ENCODE data around the gene SPDYE2B. TPM values are rescaled to one million over a fixed set of nuclear protein-coding genes. Genes with fewer than 3 reads are reported as not detected.
"Not testable (repeated sequence)": the region's sequence is repeated elsewhere in the genome, so short reads cannot be mapped to it uniquely, and the experiment has no call there.

Gene SPDYE2B
- total RNA-seq, 1 donor from 2014 or later, result not detected

DNA sequence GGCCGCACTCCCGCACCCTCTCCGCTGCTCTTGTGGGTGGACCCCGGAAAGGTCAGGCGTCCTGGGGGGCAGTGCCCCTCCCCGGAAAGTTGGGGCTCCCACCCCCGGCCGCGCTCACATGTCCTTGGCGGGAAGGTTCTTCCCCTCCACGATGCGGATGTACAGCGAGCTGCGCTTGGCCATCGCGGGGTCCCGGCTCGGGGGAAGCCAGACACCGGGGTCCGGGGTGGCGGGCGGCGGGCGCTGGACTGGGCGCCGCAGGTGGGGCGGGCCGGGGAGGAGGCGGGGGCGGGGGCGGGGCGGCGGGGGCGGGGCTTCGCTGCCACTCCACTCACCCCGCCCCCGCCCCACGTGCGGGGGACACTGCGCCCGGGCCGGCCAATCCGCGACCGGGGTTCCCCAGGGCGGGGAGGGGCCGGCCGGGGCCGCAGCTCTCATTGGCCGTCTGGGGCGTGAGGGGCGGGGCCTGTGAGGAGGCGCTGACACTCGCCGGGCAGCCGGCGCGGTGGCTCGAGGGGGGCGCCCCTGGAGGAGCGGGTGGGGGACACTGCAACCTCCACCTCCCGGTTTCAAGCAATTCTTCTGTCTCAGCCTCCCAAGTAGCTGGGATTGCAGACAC lies 33.5 kb upstream of the SPDYE2B start, which contains the start of gene RASA4:
TSS of gene RASA4 (minus strand) at position 250 of the 619 bp plus-strand sequence. CDS start at position 183, 67 bp downstream.
- not testable (repeated sequence) for H3K4me3 ChIP-seq (ENCODE audit: insufficient read depth, low read depth, low read length); H4K20me1 ChIP-seq (ENCODE audit: insufficient read depth, low read length); FAIRE-seq; H3K9ac ChIP-seq (ENCODE audit: low read length); H3K4me3 Mint-ChIP-seq (ENCODE audit: unreplicated experiment); DNase-seq (ENCODE audit: low read depth); H3K9me3 Mint-ChIP-seq (ENCODE audit: unreplicated experiment); H2AFZ ChIP-seq (ENCODE audit: low read depth, low read length); H3K36me3 ChIP-seq (ENCODE audit: insufficient read depth, low read length); H3K36me3 Mint-ChIP-seq (ENCODE audit: low read depth, unreplicated experiment); H3K27ac ChIP-seq (ENCODE audit: low read depth, low read length); H3K4me1 ChIP-seq (ENCODE audit: insufficient read depth, low read length); H3K27me3 ChIP-seq (ENCODE audit: insufficient read depth, low read length); H3K4me1 Mint-ChIP-seq (ENCODE audit: low read depth, unreplicated experiment); H3K9me3 ChIP-seq (ENCODE audit: insufficient read depth, low read depth, low read length); H3K27ac Mint-ChIP-seq (ENCODE audit: unreplicated experiment); H3K27me3 Mint-ChIP-seq (ENCODE audit: low read depth, unreplicated experiment); H3K79me2 ChIP-seq (ENCODE audit: insufficient read depth, low read length)
- peak within 1 kb of the TSS; percentile 63 for H3K4me2 ChIP-seq (ENCODE audit: low read length)

DNA sequence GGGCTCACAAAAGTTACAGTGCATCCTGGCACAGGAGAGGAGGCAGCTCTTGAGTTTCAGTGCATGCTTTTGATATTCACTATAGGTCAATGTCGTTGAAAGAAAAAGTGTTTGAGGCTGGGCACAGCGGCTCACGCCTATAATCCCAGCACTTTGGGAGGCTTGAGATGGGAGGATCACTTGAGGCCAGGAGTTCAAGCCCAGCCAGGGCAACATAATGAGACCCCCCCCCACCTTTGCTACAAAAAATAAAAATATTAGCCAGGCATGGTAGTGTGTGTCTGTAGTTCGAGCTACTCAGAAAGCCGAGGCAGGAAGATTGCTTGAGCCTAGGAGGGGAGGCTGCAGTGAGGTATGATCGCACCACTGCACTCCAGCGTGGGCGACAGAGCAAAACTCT lies 32.0 kb upstream of the SPDYE2B start:
- H3K4me1 Mint-ChIP-seq (ENCODE audit: low read depth, unreplicated experiment); H2AFZ ChIP-seq (ENCODE audit: low read depth, low read length); H3K27me3 Mint-ChIP-seq (ENCODE audit: low read depth, unreplicated experiment); H3K36me3 Mint-ChIP-seq (ENCODE audit: low read depth, unreplicated experiment); H3K79me2 ChIP-seq (ENCODE audit: insufficient read depth, low read length); H3K4me3 ChIP-seq (ENCODE audit: insufficient read depth, low read depth, low read length); H3K4me1 ChIP-seq (ENCODE audit: insufficient read depth, low read length); H3K27ac Mint-ChIP-seq (ENCODE audit: unreplicated experiment); H3K9ac ChIP-seq (ENCODE audit: low read length); H3K27me3 ChIP-seq (ENCODE audit: insufficient read depth, low read length); H3K9me3 Mint-ChIP-seq (ENCODE audit: unreplicated experiment); FAIRE-seq; H3K27ac ChIP-seq (ENCODE audit: low read depth, low read length); H4K20me1 ChIP-seq (ENCODE audit: insufficient read depth, low read length); DNase-seq (ENCODE audit: low read depth); H3K9me3 ChIP-seq (ENCODE audit: insufficient read depth, low read depth, low read length); H3K4me3 Mint-ChIP-seq (ENCODE audit: unreplicated experiment); H3K36me3 ChIP-seq (ENCODE audit: insufficient read depth, low read length); H3K4me2 ChIP-seq (ENCODE audit: low read length): not testable (repeated sequence)

DNA sequence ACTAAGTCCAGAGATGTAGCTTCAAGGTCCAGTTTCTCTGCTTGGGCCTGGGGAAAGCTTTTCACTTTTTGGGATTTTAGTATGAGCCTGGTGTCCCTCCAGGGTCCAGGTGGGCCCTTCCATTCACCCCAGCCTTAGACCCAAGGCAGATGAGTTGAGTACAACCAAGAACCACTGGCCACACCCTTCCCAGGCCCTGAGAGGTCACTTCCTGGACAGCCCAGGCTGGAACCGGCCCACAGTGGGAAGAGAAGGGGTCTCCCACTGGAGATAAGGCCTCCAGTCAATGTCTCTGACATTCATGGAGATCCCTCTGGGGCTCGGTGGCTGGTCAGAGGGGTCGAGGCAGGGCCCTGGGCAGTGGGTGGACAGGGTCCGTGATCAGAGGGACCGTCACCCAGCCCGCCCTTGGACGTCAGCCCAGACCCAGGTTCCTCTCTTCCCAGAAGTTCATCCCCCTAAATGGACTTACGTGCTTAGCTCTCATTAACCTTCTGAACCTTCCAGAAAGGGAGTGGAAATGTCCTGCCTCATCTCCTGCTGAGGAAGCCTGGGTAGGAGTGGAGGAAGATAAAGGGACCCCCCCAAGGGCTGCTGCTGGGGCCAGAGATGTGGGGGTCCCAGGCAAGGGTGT lies 22.7 kb upstream of the SPDYE2B start:
- H3K79me2 ChIP-seq (ENCODE audit: insufficient read depth, low read length); H3K4me1 Mint-ChIP-seq (ENCODE audit: low read depth, unreplicated experiment); H3K9me3 Mint-ChIP-seq (ENCODE audit: unreplicated experiment); H3K9ac ChIP-seq (ENCODE audit: low read length); H3K27ac ChIP-seq (ENCODE audit: low read depth, low read length); H3K4me3 Mint-ChIP-seq (ENCODE audit: unreplicated experiment); FAIRE-seq; H3K4me2 ChIP-seq (ENCODE audit: low read length); H3K4me1 ChIP-seq (ENCODE audit: insufficient read depth, low read length); DNase-seq (ENCODE audit: low read depth); H3K4me3 ChIP-seq (ENCODE audit: insufficient read depth, low read depth, low read length); H3K27me3 ChIP-seq (ENCODE audit: insufficient read depth, low read length); H3K36me3 Mint-ChIP-seq (ENCODE audit: low read depth, unreplicated experiment); H3K9me3 ChIP-seq (ENCODE audit: insufficient read depth, low read depth, low read length); H3K27ac Mint-ChIP-seq (ENCODE audit: unreplicated experiment); H3K36me3 ChIP-seq (ENCODE audit: insufficient read depth, low read length); H2AFZ ChIP-seq (ENCODE audit: low read depth, low read length); H4K20me1 ChIP-seq (ENCODE audit: insufficient read depth, low read length); H3K27me3 Mint-ChIP-seq (ENCODE audit: low read depth, unreplicated experiment): not testable (repeated sequence)

DNA sequence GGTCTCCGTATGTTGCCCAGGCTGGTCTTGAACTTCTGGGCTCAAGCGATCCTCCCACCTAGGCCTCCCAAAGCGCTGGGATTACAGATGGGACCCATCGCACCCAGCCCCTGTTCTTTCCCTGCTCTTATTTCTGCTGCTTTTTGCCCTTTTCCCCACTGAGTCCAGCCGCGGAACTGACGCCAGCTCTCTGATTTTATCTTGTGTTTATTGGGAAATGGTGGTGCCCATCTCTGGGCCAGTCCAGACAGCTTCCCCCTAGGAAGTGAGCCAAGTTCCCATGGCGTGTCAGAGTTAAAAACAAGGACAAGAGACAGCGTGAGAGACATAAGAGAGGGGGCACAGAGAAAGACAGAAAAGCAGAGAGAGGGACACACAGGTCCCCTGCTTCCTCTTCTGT lies 19.5 kb upstream of the SPDYE2B start:
- H3K27ac ChIP-seq (ENCODE audit: low read depth, low read length); FAIRE-seq; H3K79me2 ChIP-seq (ENCODE audit: insufficient read depth, low read length); H3K4me1 ChIP-seq (ENCODE audit: insufficient read depth, low read length); H3K4me3 Mint-ChIP-seq (ENCODE audit: unreplicated experiment); H2AFZ ChIP-seq (ENCODE audit: low read depth, low read length); H3K4me2 ChIP-seq (ENCODE audit: low read length); H3K27me3 Mint-ChIP-seq (ENCODE audit: low read depth, unreplicated experiment); H3K9ac ChIP-seq (ENCODE audit: low read length); H4K20me1 ChIP-seq (ENCODE audit: insufficient read depth, low read length); H3K9me3 Mint-ChIP-seq (ENCODE audit: unreplicated experiment); H3K36me3 Mint-ChIP-seq (ENCODE audit: low read depth, unreplicated experiment); H3K4me1 Mint-ChIP-seq (ENCODE audit: low read depth, unreplicated experiment); H3K27me3 ChIP-seq (ENCODE audit: insufficient read depth, low read length); DNase-seq (ENCODE audit: low read depth); H3K4me3 ChIP-seq (ENCODE audit: insufficient read depth, low read depth, low read length); H3K9me3 ChIP-seq (ENCODE audit: insufficient read depth, low read depth, low read length); H3K36me3 ChIP-seq (ENCODE audit: insufficient read depth, low read length); H3K27ac Mint-ChIP-seq (ENCODE audit: unreplicated experiment): not testable (repeated sequence)

DNA sequence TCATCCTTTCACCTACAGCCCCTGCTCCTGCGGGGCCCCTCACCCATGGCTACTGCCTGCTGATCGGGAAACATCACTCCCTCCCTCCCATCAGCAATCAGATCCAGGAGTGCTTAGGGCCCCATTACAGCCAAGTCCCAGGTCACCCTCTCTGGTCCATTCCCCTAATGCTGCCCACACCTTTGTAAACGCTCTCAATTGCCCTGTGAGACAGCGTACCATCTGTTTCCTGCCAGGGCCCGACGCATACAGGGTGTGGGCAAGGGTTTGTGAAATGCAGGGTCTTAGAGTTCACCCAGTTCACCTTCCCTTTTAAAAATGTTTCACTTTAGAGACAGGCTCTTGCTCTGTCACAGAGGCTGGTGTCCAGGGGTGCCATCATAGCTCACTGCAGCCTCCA lies 15.8 kb upstream of the SPDYE2B start:
- not testable (repeated sequence) for H3K27ac Mint-ChIP-seq (ENCODE audit: unreplicated experiment); H2AFZ ChIP-seq (ENCODE audit: low read depth, low read length); H3K36me3 Mint-ChIP-seq (ENCODE audit: low read depth, unreplicated experiment); H3K4me3 ChIP-seq (ENCODE audit: insufficient read depth, low read depth, low read length); H3K4me1 Mint-ChIP-seq (ENCODE audit: low read depth, unreplicated experiment); H3K9me3 ChIP-seq (ENCODE audit: insufficient read depth, low read depth, low read length); H3K27me3 Mint-ChIP-seq (ENCODE audit: low read depth, unreplicated experiment); H3K4me1 ChIP-seq (ENCODE audit: insufficient read depth, low read length); H3K4me2 ChIP-seq (ENCODE audit: low read length); H4K20me1 ChIP-seq (ENCODE audit: insufficient read depth, low read length); FAIRE-seq; H3K79me2 ChIP-seq (ENCODE audit: insufficient read depth, low read length); H3K36me3 ChIP-seq (ENCODE audit: insufficient read depth, low read length); H3K4me3 Mint-ChIP-seq (ENCODE audit: unreplicated experiment); H3K9me3 Mint-ChIP-seq (ENCODE audit: unreplicated experiment); DNase-seq (ENCODE audit: low read depth); H3K27ac ChIP-seq (ENCODE audit: low read depth, low read length); H3K9ac ChIP-seq (ENCODE audit: low read length); H3K27me3 ChIP-seq (ENCODE audit: insufficient read depth, low read length)

DNA sequence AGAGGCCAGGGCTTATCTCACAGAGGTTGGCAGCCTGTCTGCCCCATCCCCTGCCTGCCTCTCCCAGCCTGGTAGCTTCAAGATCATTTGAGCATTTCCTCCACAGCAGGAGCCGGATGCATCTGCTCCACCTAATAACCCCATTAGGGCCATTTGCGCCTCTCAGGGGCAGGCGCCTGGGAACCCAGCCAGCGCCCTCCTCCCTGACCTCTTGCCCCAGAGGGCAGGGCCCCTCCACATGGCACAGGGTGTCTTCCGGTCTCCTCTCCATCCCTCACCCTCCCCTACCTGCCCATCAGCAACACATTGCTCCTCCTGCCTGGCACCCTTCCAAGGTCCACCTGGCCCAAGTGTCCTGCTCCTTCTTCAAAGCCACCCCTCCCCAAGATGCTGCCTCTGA lies 14.8 kb upstream of the SPDYE2B start:
- not testable (repeated sequence) for H3K4me1 ChIP-seq (ENCODE audit: insufficient read depth, low read length); H3K27me3 Mint-ChIP-seq (ENCODE audit: low read depth, unreplicated experiment); H4K20me1 ChIP-seq (ENCODE audit: insufficient read depth, low read length); DNase-seq (ENCODE audit: low read depth); H3K4me3 ChIP-seq (ENCODE audit: insufficient read depth, low read depth, low read length); H3K4me2 ChIP-seq (ENCODE audit: low read length); H3K36me3 Mint-ChIP-seq (ENCODE audit: low read depth, unreplicated experiment); FAIRE-seq; H3K27ac Mint-ChIP-seq (ENCODE audit: unreplicated experiment); H3K9me3 Mint-ChIP-seq (ENCODE audit: unreplicated experiment); H3K36me3 ChIP-seq (ENCODE audit: insufficient read depth, low read length); H3K9me3 ChIP-seq (ENCODE audit: insufficient read depth, low read depth, low read length); H3K27me3 ChIP-seq (ENCODE audit: insufficient read depth, low read length); H3K79me2 ChIP-seq (ENCODE audit: insufficient read depth, low read length); H3K9ac ChIP-seq (ENCODE audit: low read length); H3K27ac ChIP-seq (ENCODE audit: low read depth, low read length); H2AFZ ChIP-seq (ENCODE audit: low read depth, low read length); H3K4me1 Mint-ChIP-seq (ENCODE audit: low read depth, unreplicated experiment); H3K4me3 Mint-ChIP-seq (ENCODE audit: unreplicated experiment)

Measured in astrocyte (in vitro differentiated cells and primary cell).